Keratinocyte (primary cell): ENCODE results near the gene SUPT20HL2. TPM values are rescaled to one million over a fixed set of nuclear protein-coding genes. Genes with fewer than 3 reads are reported as not detected.

Experiments
- DNase-seq: peaks from one replicate; pipeline ENCODE4 v3.0.0-alpha.2; 2011; ENCODE audit warnings: low read depth, missing footprints, low spot score
- FAIRE-seq: peaks from 2 replicates; lab custom pipeline; 2011; peaks lifted over from hg19 to GRCh38; lab: Jason Lieb, UNC
- H2AFZ ChIP-seq: 2 replicates; pipeline ENCODE4 v1.6.0; 2012; ENCODE audit warnings: low read length, control low read depth, inconsistent platforms; ENCODE audit not compliant: control insufficient read depth
- H3K27ac ChIP-seq: 2 replicates; pipeline ENCODE4 v1.5.1; 2011; ENCODE audit warnings: low read length; ENCODE audit not compliant: control insufficient read depth, insufficient read depth
- H3K27me3 ChIP-seq: 3 replicates; pipeline ENCODE4 v1.6.0; 2011; ENCODE audit warnings: low read length; ENCODE audit not compliant: control insufficient read depth, insufficient read depth; ENCODE audit errors: extremely low read depth
- H3K36me3 ChIP-seq, 2 experiments: 2 replicates in 1 of 2; 3 replicates in 1 of 2; pipeline ENCODE4 v1.5.1; 2011; ENCODE audit warnings: low read length in 2 of 2, mild to moderate bottlenecking in 1 of 2; ENCODE audit not compliant: control insufficient read depth in 2 of 2, insufficient read depth in 2 of 2; ENCODE audit errors: extremely low read depth in 1 of 2
- H3K4me1 ChIP-seq: 3 replicates; pipeline ENCODE4 v1.5.1; 2011; ENCODE audit warnings: low read length; ENCODE audit not compliant: control insufficient read depth, insufficient read depth; ENCODE audit errors: extremely low read depth
- H3K4me2 ChIP-seq: 3 replicates; pipeline ENCODE4 v1.6.0; 2011; ENCODE audit warnings: low read depth, low read length; ENCODE audit not compliant: control insufficient read depth, insufficient read depth; ENCODE audit errors: extremely low read depth
- H3K4me3 ChIP-seq, 3 experiments: fragments of 200-600 bp in 1 of 3; sonication (generic) in 1 of 3; 2 replicates in 2 of 3; 3 replicates in 1 of 3; pipeline ENCODE4 v1.5.1; 2011 to 2016; ENCODE audit warnings: low read length in 3 of 3, mild to moderate bottlenecking in 3 of 3, control low read depth in 2 of 3, inconsistent platforms in 1 of 3, low read depth in 1 of 3, mixed read lengths in 1 of 3, mixed run types in 1 of 3, moderate library complexity in 1 of 3; ENCODE audit not compliant: control insufficient read depth in 2 of 3, insufficient read depth in 2 of 3; ENCODE audit errors: extremely low read depth in 1 of 3
- H3K79me2 ChIP-seq: 2 replicates; pipeline ENCODE4 v1.6.0; 2012; ENCODE audit warnings: low read length; ENCODE audit not compliant: control insufficient read depth, insufficient read depth
- H3K9ac ChIP-seq: 3 replicates; pipeline ENCODE4 v1.6.0; 2011; ENCODE audit warnings: low read length; ENCODE audit not compliant: control insufficient read depth, insufficient read depth; ENCODE audit errors: extremely low read depth
- H3K9me1 ChIP-seq: 3 replicates; pipeline ENCODE4 v1.6.0; 2011; ENCODE audit warnings: low read length; ENCODE audit not compliant: control insufficient read depth, insufficient read depth; ENCODE audit errors: extremely low read depth
- H3K9me3 ChIP-seq: 2 replicates; pipeline ENCODE4 v1.5.1; 2012; ENCODE audit warnings: low read depth, low read length; ENCODE audit not compliant: control insufficient read depth
- H4K20me1 ChIP-seq: 3 replicates; pipeline ENCODE4 v1.6.0; 2011; ENCODE audit warnings: low read length; ENCODE audit not compliant: control insufficient read depth, insufficient read depth; ENCODE audit errors: extremely low read depth
- EZH2 ChIP-seq: IDR thresholded peaks from one replicate; pipeline ENCODE4 v1.6.1; 2012; ENCODE audit warnings: inconsistent platforms, mild to moderate bottlenecking, low read length, moderate library complexity
- dilution Hi-C: fragments of 300-500 bp; cut with MboI; formaldehyde crosslinking; loops from one replicate; pipeline ENCODE4 v1.7.0; 2020; ENCODE audit warnings: low sequenced_read_pairs; ENCODE audit not compliant: extremely low pct_ligation_motif_present
- polyA plus RNA-seq, 5 experiments: library from polyadenylated mRNA; depleted of rRNA in 3 of 5; stranded (reverse) in 3 of 5; stranded (forward) in 1 of 5; unstranded in 1 of 5; fragments of >200 nt; gene quantifications; 1 replicate in 1 of 5; 2 replicates in 3 of 5; 3 replicates in 1 of 5; pipeline versions ENCODE4 v1.2.1 to v1.2.3, GENCODE V29; 2011 to 2012; ENCODE audit warnings: missing spikeins in 2 of 5, low read depth in 1 of 5, low replicate concordance in 1 of 5
- TF ChIP-seq, protein P1 (sequence below), 3 experiments: IDR thresholded peaks in 1 of 3; conservative IDR thresholded peaks in 1 of 3; optimal IDR thresholded peaks in 1 of 3; 2 replicates in 2 of 3; 3 replicates in 1 of 3; pipeline versions ENCODE3 to v1.5.1; 2011; ENCODE audit warnings: low read length in 3 of 3, mild to moderate bottlenecking in 3 of 3, moderate library complexity in 2 of 3, control low read depth in 1 of 3, inconsistent platforms in 1 of 3; ENCODE audit not compliant: insufficient read depth in 2 of 3; ENCODE audit errors: extremely low read depth in 1 of 3

SUPT20HL2 gene
- polyA plus RNA-seq, 1 donor (not counting 4 experiments of a cell fraction or from before 2014, with no cell fraction given) = not detected

DNA sequence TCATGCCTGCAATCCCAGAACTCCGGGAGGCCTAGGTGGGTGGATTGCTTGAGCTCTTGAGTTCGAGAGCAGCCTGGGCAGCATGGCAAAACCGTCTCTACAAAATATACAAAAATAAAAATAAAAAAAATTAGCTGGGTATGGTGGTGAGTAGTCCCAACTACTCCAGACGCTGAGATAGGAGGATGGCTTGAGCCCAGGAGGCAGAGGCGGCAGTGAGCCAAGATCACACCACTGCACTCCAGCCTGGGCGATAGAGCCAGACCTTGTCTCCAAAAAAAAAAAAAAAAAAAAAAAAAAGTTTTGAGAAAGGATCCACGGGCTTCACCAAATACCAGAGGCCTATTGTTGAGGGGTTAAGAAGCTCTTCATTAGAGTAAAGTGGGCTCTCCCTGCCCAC, 8.0 kb downstream of the SUPT20HL2 start:
- Histone ChIP-seq H3K27ac (no peak overlapping the region), H3K9me1 (no peaks in the 10 kb centered on the region), H3K4me2 (no peak overlapping the region), H3K36me3 (no peaks in the 10 kb centered on the region), H3K79me2 (no peaks in the 10 kb centered on the region), H3K27me3 (no peaks in the 10 kb centered on the region), H3K4me1 (no peaks in the 10 kb centered on the region), H3K4me3 (no peak overlapping the region), H3K9me3 (no peaks in the 10 kb centered on the region), H3K9ac (no peak overlapping the region), H4K20me1 (no peaks in the 10 kb centered on the region), H2AFZ (no peak overlapping the region)
- TF ChIP-seq, protein P1, sequence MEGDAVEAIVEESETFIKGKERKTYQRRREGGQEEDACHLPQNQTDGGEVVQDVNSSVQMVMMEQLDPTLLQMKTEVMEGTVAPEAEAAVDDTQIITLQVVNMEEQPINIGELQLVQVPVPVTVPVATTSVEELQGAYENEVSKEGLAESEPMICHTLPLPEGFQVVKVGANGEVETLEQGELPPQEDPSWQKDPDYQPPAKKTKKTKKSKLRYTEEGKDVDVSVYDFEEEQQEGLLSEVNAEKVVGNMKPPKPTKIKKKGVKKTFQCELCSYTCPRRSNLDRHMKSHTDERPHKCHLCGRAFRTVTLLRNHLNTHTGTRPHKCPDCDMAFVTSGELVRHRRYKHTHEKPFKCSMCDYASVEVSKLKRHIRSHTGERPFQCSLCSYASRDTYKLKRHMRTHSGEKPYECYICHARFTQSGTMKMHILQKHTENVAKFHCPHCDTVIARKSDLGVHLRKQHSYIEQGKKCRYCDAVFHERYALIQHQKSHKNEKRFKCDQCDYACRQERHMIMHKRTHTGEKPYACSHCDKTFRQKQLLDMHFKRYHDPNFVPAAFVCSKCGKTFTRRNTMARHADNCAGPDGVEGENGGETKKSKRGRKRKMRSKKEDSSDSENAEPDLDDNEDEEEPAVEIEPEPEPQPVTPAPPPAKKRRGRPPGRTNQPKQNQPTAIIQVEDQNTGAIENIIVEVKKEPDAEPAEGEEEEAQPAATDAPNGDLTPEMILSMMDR (optimal IDR thresholded peaks at IDR 0.05 in 1 of 3, IDR thresholded peaks at IDR 0.05 in 1 of 3, conservative IDR thresholded peaks at IDR 0.05 in 1 of 3; ENCODE audit: extremely low read depth in 1 of 3, insufficient read depth in 2 of 3, low read length in 3 of 3) = no peak
- TF ChIP-seq EZH2 = no peak
- DNase-seq (no peak), FAIRE-seq (no peak)
- dilution Hi-C loops = no loop called here

DNA sequence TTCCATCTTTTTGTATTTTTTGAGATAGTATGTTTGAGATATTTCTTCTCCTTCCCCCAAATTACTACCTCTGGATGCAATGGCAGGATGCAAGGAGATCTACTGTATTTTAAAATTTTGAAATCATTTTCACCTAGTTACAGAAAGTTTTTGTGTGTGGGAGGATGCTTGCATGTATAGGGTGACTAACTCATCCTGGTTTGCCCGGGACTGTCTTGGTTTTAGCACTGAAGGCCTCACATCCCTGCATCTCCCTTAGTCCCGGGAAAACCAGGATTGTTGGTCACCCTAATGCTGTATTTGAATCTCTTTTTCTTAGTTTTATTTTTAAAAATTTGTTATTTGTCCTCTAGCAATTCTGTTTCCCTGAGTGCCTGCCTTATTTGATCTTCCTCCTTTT, 12.1 kb downstream of the SUPT20HL2 start:
- Histone ChIP-seq H3K4me3 (no peak overlapping the region), H2AFZ (no peak overlapping the region), H3K27me3 (no peaks in the 10 kb centered on the region), H3K9me1 (no peaks in the 10 kb centered on the region), H3K9me3 (no peaks in the 10 kb centered on the region), H3K79me2 (no peaks in the 10 kb centered on the region), H3K9ac (no peak overlapping the region), H3K27ac (no peak overlapping the region), H4K20me1 (no peaks in the 10 kb centered on the region), H3K4me2 (no peak overlapping the region), H3K4me1 (no peaks in the 10 kb centered on the region), H3K36me3 (no peaks in the 10 kb centered on the region)
- dilution Hi-C loops = no loop called here
- TF ChIP-seq EZH2 = no peak
- TF ChIP-seq, protein P1 (optimal IDR thresholded peaks at IDR 0.05 in 1 of 3, IDR thresholded peaks at IDR 0.05 in 1 of 3, conservative IDR thresholded peaks at IDR 0.05 in 1 of 3; ENCODE audit: extremely low read depth in 1 of 3, insufficient read depth in 2 of 3, low read length in 3 of 3) = no peak
- FAIRE-seq = no peak
- DNase-seq = no peak
